ENCODE results near the gene RNASE11. TPM values are rescaled to one million over a fixed set of nuclear protein-coding genes. Genes with fewer than 3 reads are reported as not detected.

Gene RNASE11
- total RNA-seq, 1 experiment from 2014 or later: not detected

GRCh38 chr14:20555845-20556244 lies 32.0 kb downstream of the RNASE11 start (continued):
- no peak for TF ChIP-seq EZH2phosphoT487 (IDR thresholded peaks at IDR 0.05; ENCODE audit: borderline replicate concordance)
- no peak for TF ChIP-seq FOSL1 (IDR thresholded peaks at IDR 0.05; ENCODE audit: low read depth)
- no peak for TF ChIP-seq YY1 (IDR thresholded peaks at IDR 0.05; ENCODE audit: extremely low read depth, insufficient replicate concordance, low read depth, low read length)
- TF ChIP-seq ELF1 (IDR thresholded peaks at IDR 0.05; ENCODE audit: borderline replicate concordance, low read depth): no peak
- TF ChIP-seq POLR2A (IDR thresholded peaks at IDR 0.05; ENCODE audit: borderline replicate concordance, extremely low read depth, insufficient read depth, insufficient read length): no peak
- TF ChIP-seq RAD21 (IDR thresholded peaks at IDR 0.05; ENCODE audit: low read depth): no peak
- TF ChIP-seq SP1 (IDR thresholded peaks at IDR 0.05; ENCODE audit: low read depth): no peak

GRCh38 chr14:20553024-20553423 lies 34.8 kb downstream of the RNASE11 start:
- no peaks in the 10 kb centered on the region for H4K20me1 ChIP-seq (ENCODE audit: insufficient read depth)

More at GRCh38 chr14:20553024-20553423, 34.8 kb downstream of the RNASE11 start:
- no peak overlapping the region for H3K27ac ChIP-seq (ENCODE audit: low read depth, low read length)
- intact Hi-C loops (cut with micrococcal nuclease): no loop called here
- no peaks in the 10 kb centered on the region for H3K27me3 ChIP-seq (ENCODE audit: insufficient read depth, low read length)
- no peak for DNase-seq (ENCODE audit: low read depth, low spot score)
- no peak for ATAC-seq
- H3K79me2 ChIP-seq (ENCODE audit: insufficient read depth, low read length): no peaks in the 10 kb centered on the region
- H3K9me2 ChIP-seq (ENCODE audit: insufficient read depth): no peaks in the 10 kb centered on the region
- CTCF ChIA-PET: no interaction called here
- H3K4me3 ChIP-seq (replicated peaks in 1 of 2; ENCODE audit: low read depth in 1 of 2, low read length in 2 of 2): no peak overlapping the region
- H3K36me3 ChIP-seq (ENCODE audit: control insufficient read depth in 1 of 2, insufficient read depth in 2 of 2, low read length in 2 of 2): no peaks in the 10 kb centered on the region
- no peak overlapping the region for H3K9ac ChIP-seq (ENCODE audit: low read length)
- H3K9me3 ChIP-seq (ENCODE audit: control insufficient read depth in 1 of 2, insufficient read depth in 1 of 2, low read depth in 1 of 2, low read length in 2 of 2): no peaks in the 10 kb centered on the region
- RAD21 ChIA-PET (ENCODE audit: low non-redundant PET in 1 of 2, low total read pairs in 2 of 2, uncharacterized antibody in 2 of 2, unreplicated experiment in 2 of 2): no interaction called here
- TF ChIP-seq ZNF274 (IDR thresholded peaks at IDR 0.05; ENCODE audit: low read depth, low read length) (no peak), CEBPB (IDR thresholded peaks at IDR 0.05; ENCODE audit: low read depth) (no peak), SIN3A (IDR thresholded peaks at IDR 0.05; ENCODE audit: low read depth) (no peak), SP1 (IDR thresholded peaks at IDR 0.05; ENCODE audit: low read depth) (no peak), EZH2 (IDR thresholded peaks at IDR 0.05) (no peak), TCF7L2 (IDR thresholded peaks at IDR 0.05; ENCODE audit: borderline replicate concordance, extremely low read depth, insufficient read depth, insufficient read length) (no peak), ATF3 (IDR thresholded peaks at IDR 0.05) (no peak), YY1 (IDR thresholded peaks at IDR 0.05; ENCODE audit: extremely low read depth, insufficient replicate concordance, low read depth, low read length) (no peak), MAX (IDR thresholded peaks at IDR 0.05) (no peak), JUND (IDR thresholded peaks at IDR 0.05) (no peak), REST (IDR thresholded peaks at IDR 0.05; ENCODE audit: low read depth) (no peak), EGR1 (IDR thresholded peaks at IDR 0.05; ENCODE audit: low read depth) (no peak), FOSL1 (IDR thresholded peaks at IDR 0.05; ENCODE audit: low read depth) (no peak)
- BruUV-seq (replicated peaks): no TSS peak
- POLR2A ChIA-PET: no interaction called here
- H3K4me1 ChIP-seq (ENCODE audit: control insufficient read depth in 1 of 2, insufficient read depth in 2 of 2, low read length in 2 of 2): no peaks in the 10 kb centered on the region
- H3K4me2 ChIP-seq (ENCODE audit: low read length): no peak overlapping the region
- H2AFZ ChIP-seq (ENCODE audit: low read depth, low read length, poor library complexity, severe bottlenecking): no peak overlapping the region
